ENCODE results near the gene SYNGR4. TPM values are rescaled to one million over a fixed set of nuclear protein-coding genes. Genes with fewer than 3 reads are reported as not detected.

The SYNGR4 gene
- total RNA-seq, 1 donor from 2014 or later: not detected

DNA sequence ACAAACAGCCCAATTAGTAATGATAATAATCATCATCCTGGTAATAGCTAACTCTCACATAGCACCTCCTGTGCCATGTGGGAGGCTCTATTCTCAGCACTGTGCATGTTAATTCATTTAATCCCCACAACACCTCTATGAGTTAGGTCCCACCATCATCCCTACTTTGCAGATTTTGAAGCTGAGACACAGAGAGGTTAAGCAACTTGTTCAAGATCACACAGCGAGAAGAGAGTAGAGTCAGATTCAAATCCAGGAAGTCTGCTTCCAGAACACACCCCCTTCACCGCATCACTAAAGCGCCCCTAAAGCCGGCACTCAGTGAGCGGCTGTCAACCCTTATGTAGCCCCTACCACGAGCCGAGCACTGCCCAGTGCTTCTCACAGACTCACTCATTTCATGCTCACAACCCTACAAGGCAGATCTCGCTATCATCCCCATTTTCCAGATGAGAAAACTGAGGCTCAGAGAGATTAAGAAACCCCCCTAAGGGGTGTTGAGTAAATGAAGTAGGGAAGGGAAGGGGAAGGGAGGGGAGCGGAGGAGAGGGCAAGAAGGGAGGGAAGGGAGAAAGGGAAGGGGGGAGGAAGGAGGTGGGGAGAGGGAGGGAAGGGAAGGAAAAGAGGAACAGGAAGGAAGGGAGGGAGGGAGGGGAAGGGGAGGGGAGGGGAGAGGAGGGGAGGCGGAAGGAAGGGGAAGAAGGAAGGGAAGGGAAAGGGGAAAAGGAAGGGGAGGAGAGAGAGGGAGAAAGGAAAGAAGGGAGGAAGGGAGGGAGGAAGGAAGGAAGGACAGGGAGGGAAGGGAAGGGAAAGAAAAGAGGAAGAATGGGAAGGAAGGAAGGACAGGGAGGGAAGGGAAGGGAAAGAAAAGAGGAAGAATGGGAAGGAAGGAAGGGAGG is 22.4 kb upstream of the SYNGR4 start:
- DNase-seq (ENCODE audit: low spot score): no peak

DNA sequence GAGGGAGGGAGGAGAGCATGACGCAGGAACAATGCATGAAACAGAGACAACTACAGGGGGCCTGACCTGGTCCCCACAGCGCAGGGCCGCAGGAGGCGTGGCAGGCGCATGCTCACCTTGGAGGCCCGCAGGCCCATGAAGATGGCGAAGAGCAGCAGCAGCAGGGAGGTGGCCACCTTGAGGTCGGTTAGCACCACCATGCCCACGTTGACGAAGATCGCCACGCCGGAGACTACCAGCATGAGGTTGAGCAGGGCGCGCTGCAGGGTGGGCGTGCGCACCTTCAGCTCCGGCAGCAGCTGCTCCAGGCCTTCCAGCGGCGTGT is 21.8 kb upstream of the SYNGR4 start:
- DNase-seq (ENCODE audit: low spot score): no peak

DNA sequence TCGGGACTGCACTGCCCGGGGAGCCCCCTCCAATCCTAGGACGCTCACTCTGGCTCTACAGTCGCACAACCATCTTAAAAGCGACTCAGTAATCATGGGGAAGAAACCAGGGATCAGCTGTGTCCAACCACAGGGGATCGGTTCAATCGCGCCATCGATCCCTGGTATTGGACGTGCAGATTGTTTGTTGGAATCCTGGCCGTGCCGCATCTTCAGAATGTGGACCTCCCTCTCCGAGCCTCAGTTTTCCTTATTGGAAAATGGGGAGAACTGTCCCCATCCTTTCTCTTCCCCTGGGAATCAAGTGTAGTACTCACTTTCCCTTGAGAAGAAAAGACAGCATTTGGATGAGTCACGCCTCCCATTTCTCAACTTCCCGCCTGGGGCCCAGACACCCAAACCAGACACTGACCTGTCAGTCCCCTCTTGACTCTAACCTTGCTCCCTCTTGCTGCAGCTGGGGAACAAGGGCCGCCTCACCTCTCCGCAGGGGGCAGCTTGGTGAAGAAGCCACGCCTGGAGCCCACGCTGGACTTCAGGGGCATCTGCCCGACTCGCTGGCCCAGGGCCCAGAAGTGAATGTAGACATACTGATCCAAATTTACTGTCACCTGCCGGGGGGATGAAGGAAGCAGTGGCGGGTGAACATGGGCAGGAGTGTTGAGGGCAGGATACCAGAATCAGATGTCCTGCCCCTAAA is 21.2 kb upstream of the SYNGR4 start:
- no peak for DNase-seq (ENCODE audit: low spot score)

DNA sequence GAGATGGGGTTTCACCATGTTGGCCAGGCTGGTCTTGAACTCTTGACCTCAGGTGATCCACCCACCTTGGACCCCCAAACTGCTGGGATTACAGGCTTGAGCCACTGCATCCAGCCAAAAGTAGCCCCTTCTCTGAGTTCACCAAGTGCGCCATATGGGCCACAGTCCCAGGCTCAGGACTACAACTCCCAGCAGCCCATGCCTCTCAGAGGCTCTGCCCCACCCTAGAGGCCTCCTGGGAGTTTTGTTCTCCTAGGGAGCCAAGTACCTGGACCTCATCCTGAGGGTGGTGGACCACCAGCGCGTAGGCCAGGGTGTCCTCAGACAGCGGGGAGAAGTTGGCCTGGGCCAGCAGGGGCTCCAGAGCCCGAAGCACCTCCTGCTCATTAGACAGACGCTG is 19.3 kb upstream of the SYNGR4 start:
- DNase-seq (ENCODE audit: low spot score): no peak

DNA sequence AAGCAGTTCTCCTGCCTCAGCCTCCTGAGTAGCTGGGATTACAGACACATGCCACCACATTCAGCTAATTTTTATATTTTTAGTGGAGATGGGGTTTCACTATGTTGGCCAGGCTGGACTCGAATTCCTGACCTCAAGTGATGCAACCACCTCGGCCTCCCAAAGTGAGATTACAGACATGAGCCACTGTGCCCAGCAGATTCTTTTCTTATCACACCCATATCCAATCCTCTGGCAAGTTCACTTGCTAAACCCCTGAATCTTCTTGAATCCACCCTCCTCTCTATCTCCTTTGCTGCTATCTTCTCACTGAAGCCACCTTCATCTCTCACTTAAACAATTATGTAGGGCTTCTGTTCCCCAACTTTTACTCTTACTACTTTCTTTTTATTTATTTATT is 18.0 kb upstream of the SYNGR4 start:
- DNase-seq (ENCODE audit: low spot score): no peak

DNA sequence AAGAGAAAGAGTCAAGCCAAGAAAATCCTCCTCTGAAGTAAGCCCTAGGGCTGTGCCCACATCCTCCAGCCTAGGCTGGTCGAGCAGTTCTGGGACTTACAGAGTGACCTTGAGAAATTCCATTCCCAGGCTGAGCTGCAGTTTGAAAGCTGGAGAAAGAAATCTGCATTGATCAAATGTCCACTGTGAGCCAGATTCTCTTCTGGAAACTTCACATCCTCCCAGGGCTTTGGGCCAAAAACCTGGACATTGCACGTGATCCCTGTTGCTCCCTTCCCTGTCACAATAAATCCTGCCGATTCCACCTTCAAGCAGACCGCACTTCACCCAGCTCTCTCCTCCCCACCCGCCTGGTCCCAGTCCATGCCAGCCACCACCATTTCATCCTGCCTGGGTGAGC is 16.1 kb upstream of the SYNGR4 start:
- peak; percentile 59 for DNase-seq (ENCODE audit: low spot score)

DNA sequence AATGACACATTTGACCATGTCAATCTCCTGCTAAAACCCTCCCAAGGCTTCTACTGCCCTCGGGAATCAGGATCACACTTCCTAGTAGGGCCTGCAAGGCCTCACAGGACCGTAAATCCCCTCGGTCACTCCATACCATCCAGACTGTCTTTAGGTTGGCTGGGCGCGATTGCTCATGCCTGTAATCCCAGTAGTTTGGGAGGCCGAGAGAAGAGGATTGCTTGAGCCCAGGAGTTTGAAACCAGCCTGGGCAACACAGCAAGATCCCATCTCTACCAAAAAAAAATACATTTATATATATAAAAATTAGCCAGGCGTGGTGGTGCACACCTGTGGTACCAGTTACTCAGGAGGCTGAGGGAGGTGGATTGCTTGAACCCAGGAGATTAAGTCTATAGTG is 15.4 kb upstream of the SYNGR4 start:
- no peak for DNase-seq (ENCODE audit: low spot score)

DNA sequence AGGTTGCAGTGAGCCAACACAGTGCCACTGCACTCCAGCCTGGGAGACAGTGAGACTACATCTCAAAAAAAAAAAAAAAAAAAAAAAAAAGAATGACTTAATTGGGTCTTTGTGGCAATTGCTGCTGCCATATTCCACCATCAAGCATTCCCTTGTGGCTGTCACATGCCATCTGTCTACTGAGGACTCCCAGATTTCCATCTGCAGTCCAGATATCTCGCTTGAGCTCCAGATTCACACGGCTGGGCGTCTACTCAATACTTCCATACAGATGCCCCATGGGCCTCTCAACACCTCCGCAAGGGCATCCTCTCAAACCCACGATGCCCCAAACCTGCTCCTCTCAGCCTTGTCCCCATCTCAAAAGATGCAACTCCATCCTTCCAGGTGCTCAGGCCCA is 13.3 kb upstream of the SYNGR4 start:
- no peak for DNase-seq (ENCODE audit: low spot score)

DNA sequence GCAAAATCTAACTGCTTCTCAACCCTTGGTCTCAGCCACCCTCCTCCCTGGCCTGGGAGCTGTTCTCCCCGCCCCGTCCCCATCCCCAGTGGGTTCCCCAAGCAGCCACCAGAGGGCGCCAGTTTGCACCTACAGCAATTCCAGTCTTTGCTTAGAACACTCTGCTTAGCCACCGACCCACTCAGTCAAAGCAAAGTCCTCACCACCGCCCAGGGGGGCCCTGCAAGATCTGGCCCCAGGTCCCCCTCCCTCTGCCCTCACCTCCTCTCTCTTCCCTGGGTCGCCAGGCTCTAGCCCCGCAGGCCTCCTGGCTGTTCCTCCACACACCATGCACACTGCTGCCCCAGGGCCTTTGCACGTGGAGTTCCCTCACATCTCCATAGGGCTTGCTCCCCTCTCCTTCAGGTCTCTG is 12.8 kb upstream of the SYNGR4 start:
- peak; percentile 65 for DNase-seq (ENCODE audit: low spot score)

DNA sequence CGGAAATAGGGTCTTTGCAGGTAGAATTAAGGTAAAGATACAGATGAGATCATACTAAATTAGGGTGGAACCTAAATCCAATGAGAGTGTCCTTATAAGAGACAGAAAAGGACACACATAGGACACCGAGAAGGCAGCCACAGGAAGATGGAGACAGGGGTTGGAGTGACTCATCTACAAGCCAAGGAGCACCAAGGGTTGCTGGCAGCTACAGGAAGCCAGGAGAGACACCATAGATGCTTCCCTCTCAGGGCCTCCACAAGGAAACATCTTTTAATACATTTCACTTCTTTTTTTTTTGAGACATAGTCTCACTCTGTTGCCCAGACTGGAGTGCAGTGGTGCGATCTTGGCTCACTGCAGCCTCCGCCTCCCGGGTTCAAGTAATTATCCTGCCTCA is 10.5 kb upstream of the SYNGR4 start:
- no peak for DNase-seq (ENCODE audit: low spot score)

DNA sequence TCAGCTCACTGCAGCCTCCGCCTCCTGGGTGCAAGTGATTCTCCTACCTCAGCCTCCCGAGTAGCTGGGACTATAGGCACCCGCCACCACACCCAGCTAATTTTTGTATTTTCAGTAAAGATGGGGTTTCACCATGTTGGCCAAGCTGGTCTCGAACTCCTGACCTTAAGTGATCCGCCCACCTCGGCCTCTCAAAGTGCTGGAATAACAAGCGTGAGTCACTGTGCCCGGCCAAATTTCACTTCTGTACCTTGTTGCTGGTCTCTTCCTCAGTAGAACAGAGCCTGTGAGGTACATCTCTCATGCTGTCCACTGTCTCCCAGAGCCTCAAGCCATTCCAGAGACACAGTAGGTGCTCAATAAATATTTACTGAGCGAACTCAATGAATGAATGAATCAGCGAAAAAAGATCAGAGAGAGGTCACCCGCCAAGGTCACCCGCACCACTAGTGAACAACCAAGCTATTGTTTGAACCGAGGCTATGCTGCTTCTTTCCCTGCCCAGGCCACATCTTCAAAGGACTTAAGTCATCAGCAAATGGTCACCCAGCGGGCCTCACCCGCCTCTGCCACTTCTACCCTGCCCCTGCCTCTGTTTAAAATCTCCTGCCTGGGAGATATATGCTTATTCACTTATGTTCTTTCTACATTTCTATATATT is 9.7 kb upstream of the SYNGR4 start:
- peak; percentile 69 for DNase-seq (ENCODE audit: low spot score)

DNA sequence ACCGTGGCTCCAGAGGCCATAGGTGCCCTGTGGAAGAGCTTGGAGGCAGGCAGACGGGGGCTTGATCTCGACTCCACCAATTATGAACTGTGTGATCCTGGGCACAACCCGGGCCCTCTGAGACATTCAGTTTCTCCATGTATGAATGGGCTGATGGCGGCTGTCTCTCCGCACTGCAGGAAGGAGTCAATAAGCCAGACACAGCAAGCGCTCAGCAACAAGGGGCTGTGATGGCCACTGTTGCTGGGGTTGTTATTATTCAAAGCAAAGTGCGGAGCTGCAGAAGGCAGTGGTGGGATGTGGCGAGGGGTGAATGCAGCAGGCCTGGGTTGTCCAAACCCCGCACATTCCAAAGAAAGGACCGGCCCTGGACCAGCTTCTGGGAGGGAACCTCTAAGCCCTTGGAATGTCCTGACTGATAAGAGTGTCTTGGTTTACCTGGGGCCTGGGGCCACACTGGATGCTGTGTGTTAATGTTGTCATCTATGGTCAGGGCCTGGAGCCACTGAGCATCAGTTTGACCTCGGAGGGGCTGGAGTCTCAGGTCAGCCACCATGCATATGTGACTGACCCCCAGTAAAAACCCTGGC is 8.7 kb upstream of the SYNGR4 start:
- no peak for DNase-seq (ENCODE audit: low spot score)

DNA sequence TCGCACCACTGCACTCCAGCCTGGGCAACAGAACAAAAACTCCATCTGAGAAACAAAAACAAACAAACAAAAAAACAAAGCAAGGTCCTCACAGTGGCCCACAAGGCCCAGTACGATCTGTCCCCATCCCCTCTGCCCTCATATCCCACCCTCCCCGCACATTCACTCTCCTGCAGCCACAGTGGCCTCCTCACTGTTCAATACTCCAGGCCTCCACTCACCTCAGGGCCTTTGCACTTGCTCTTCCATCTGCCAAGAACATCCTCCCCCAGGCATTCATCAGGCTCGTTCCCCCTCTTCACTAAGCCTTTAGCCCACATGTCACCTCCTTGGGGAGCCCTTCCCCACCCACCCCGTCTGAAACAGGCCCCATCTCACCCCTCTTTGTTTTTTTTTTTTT is 5.0 kb upstream of the SYNGR4 start:
- no peak for DNase-seq (ENCODE audit: low spot score)

DNA sequence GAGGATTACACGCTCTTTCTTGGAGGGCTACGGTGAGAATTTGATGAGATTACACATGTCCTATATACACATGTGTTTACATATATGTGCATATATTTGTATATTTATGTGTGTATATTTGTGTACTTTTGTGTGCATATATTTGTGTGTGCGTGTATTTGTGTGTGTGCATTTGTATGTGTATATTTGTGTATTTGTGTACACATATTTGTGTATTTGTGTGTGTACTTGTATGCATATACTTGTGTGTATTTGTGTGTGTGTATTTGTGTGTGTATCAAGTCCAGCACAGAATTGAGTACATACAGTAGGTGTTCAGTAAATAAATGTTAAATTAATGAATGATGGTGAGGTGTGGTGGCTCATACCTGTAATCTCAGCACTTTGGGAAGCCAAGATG is 2.3 kb upstream of the SYNGR4 start:
- DNase-seq (ENCODE audit: low spot score): no peak

DNA sequence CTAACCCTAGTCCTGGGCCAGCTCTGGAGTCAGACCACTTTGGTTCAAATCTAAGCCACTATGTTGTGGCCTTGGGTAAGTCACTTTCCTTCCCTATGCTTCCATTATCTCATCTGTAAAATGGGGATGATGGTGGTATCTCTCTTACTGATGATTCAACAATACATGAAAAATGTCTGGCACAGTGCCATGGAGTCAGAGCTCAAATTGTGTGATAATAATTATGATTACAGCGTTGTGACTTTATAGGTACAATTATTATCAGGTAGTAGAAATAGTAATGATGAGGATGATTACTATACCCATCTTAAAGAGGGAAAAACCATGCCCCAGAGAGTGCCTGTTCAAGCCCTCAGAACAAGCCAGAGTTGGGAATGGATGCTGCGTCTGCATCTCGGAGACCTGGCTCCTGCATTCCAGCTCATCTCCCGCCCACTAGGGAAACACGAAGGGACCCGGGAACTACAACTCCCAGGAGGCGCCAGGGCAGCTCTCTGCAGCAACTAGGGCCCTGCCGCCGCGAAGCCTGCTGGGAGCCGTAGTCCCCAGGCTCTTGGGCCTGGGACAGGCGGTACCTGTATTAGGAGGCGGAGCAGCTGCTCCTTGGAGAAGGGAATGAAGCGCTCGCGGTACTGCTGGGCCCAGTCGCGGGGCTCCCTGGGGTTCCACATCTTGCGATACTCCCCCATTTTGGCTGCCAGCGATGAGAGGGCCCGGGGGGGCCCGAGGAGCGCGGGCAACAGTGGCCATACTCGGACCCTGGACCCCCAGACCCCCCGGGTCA is 1.3 kb upstream of the SYNGR4 start:
- peak; percentile 95 for DNase-seq (ENCODE audit: low spot score)

DNA sequence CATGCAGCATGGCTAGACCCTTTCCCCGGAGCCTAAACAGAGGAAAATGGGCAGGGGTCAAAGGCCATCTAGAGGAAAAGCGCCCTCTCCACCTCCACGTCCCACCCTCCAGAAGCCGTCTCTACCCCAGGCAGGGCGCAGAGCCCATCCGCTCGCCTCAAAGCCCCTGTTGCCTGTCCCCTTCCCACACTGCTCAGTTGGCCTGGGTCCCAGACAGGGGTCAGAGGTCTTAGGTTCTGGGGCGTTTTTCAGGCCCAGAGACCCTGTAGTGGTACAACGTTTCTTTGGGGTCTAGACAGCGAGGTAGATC is 712 bp upstream of the SYNGR4 start:
- no peak for DNase-seq (ENCODE audit: low spot score)

DNA sequence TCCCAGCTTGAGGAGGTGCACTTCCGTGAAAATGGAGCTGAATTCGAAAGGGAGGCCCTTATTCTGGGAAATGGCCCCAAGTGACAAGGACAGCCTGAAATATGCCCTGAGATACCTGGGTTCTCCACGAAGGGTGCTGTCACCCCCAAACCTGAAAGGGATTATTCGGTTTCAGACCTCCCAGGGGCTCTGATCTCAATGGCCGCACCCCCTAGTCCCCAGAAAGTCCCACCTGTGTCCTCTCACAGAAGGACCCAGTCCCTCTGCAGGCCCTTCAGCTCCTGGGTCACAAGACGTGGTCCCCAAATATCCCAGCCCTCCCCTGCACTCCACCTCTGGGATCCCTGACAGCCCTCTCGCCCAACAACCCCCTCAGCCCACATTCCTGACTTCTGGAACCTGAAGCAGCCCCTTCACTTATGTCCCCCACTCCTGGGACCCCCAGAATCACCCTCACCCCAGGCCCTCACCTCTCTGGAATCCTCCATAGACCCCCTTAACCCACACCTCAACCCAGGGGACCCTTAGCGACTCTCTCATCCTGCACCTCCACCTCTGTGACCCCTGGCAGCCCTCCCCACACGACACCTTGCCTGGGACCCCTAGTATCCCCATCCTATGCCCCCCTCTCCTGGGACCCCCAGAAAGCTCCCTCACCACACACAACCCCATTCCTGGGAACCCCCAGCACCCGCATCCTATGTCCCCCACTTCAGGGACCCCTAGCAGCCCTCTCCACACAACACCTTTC is 606 bp downstream of the SYNGR4 start:
- no peak for DNase-seq (ENCODE audit: low spot score)

DNA sequence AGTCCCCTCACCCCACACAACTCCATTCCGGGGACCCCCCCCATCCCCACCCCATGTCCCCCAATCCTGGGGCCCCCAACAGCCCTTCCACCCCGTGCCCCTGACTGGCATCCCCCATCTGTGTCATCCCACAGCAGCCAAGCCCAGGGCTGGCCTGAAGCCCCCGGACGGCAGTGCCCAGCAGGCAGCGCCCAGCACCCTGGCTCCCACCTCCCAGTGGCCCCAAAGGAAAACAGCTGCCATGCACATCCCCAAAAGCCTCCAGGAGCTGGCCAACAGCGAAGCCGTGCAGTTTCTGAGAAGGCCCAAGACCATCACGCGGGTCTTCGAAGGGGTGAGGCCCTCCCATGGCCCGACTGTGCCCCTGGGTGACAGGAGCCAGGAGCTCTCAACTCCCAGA is 1.4 kb downstream of the SYNGR4 start:
- DNase-seq (ENCODE audit: low spot score): no peak

DNA sequence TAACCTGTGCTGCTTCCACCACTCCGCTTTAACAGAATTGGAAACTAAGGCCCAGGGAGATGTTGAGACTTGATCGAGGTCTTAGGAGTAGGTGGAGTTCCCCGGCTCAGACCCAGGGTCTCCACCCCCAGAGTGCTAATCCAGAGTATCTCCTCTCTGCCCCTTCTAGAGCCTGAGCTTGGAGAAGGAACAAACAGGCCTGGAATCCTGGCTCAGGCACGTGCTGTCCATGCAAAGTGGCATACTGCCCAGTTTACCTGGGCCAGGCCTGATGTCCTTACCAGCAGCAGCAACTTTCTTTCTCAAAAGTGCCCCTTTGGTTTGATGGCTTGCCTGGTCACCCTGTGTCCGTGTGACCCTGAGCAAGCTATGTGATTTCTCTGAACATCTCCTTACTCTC is 3.7 kb downstream of the SYNGR4 start:
- peak; percentile 41 for DNase-seq (ENCODE audit: low spot score)

DNA sequence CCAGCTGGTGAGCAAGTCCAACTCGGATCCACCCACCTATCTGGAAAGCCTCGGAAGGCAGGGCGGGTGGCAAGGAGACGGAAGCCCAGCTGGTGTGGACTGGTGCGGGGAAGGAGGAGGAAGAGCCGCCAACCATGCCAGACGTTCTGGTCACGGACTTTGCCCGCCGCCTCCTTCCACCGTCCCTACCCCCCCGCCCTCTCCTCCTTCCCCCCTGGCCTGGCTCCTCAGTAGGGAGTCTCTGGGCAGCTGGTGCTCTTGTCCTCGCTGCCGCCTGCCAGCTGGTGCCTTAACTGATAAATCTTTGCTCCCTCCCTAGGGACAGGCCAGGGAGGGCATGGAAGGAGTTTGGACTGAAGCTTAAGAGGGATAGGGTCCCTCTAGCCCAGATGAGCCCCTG is 4.8 kb downstream of the SYNGR4 start:
- DNase-seq (ENCODE audit: low spot score): peak; percentile 68

DNA sequence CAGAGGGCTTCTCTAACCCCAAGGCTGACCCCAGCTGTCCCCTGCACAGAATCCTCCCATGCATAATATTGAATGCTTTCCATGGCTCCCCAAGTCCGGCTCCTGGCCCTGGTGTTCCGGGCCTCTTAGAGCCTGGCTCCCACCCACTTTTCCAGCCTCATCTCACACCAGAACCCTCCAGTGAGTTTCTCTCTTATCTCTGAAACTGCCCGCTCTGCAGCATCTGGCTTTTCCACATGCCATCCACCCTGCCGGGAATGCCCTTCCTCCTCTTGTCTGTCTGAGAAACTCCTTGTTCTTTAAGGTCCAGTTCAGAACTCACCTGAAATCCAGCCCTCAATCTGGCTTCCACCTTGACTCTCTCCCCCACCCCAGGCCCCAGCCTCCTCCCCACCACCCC is 6.8 kb downstream of the SYNGR4 start:
- no peak for DNase-seq (ENCODE audit: low spot score)

Measured in mucosa of gallbladder (tissue), 1 donor.